HG03558 (cell line): ENCODE data around the gene FAM98B.
"Not testable (repeated sequence)": the region's sequence is repeated elsewhere in the genome, so short reads cannot be mapped to it uniquely, and the experiment has no call there.

Experiments used
- ATAC-seq: cut with Tn5 transposase; IDR thresholded peaks from one replicate; pipeline ENCODE4 v1.9.1; 2021; ENCODE audit warnings: moderate number of reproducible peaks; ENCODE audit not compliant: unreplicated experiment; ENCODE audit errors: extremely low read depth

The FAM98B gene

GRCh38 chr15:38453971-38454695 lies at the start of gene FAM98B:
Gene FAM98B, plus strand, starts transcription at chr15:38454127. Its CDS starts 35 bp downstream, at chr15:38454162.
- ATAC-seq, result peak; percentile 47

DNA sequence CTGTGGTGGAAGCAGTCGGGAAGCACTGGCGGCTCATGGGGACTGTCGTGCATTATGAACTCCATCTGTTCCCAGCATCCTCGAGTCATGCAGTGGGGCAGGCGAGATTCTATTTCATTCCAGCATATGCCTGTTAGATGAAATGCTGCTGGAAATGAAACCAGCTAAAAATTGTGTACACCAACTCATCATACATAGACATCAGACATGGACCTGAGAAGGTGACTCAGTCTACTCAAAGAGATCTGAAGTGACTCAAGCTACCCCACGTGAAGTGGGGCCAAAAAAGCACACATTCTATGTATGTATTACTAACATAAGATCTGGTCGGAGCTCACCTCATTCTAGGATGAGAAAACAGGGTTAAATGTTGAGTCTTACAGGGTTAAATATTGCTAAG lies 47.5 kb upstream of the FAM98B start:
- no peak for ATAC-seq

- ATAC-seq, result no peak
Observed at GRCh38 chr15:38408576-38408975, 45.4 kb upstream of the FAM98B start.

GRCh38 chr15:38411902-38412301 lies 42.0 kb upstream of the FAM98B start:
- ATAC-seq, result no peak

DNA sequence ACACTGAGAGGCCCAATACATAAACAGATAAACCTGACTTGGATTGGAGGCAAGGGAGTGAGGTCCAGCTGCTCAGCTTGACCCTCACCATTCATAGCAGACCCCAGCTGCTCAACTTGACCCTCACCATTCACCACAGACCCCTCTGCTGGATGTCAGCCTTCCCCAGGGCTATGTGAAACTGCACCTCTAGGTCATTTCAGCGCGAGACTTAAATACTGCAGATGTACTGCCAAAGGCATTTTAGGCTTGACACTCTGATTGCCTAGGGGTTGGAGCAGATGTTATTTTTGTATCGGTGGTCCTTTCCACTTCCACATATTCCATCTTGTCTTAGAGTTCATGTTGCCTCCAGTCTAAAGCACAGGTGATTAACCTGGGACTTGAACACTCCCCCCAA lies 41.5 kb upstream of the FAM98B start:
- ATAC-seq, result no peak

- no peak for ATAC-seq
Observed at GRCh38 chr15:38414357-38414756, 39.6 kb upstream of the FAM98B start.

- no peak for ATAC-seq
Observed at GRCh38 chr15:38421069-38421690, 32.7 kb upstream of the FAM98B start.

- peak; percentile 61 for ATAC-seq
Observed at GRCh38 chr15:38424101-38424552, 29.8 kb upstream of the FAM98B start.

- ATAC-seq, result no peak
Observed at GRCh38 chr15:38425269-38425668, 28.7 kb upstream of the FAM98B start.

DNA sequence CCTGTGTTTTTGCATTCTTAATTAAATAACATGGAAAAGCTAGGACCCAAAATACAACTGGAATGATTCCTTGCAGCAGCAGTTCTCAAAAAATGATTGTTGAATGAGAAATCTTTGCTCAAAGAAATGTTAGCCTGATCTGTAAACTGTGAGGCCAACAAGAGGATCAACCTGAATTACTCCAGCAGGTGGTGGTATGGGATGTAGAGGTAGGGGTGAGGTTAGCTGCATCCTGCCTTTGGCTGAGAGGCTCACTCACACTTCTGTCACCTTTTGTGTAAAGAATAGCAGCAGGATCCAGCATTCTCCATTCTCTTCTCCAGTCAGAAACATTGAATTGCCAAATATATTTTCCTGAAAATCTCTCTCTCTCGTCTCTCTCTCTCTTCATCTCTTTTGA lies 26.5 kb upstream of the FAM98B start:
- no peak for ATAC-seq

GRCh38 chr15:38430106-38430760 lies 23.7 kb upstream of the FAM98B start:
- ATAC-seq, result no peak

- no peak for ATAC-seq
Observed at GRCh38 chr15:38436993-38437392, 16.9 kb upstream of the FAM98B start.

GRCh38 chr15:38437603-38438002 lies 16.3 kb upstream of the FAM98B start:
- ATAC-seq, result not testable (repeated sequence)

GRCh38 chr15:38438031-38438986 lies 15.6 kb upstream of the FAM98B start:
- ATAC-seq, result no peak

DNA sequence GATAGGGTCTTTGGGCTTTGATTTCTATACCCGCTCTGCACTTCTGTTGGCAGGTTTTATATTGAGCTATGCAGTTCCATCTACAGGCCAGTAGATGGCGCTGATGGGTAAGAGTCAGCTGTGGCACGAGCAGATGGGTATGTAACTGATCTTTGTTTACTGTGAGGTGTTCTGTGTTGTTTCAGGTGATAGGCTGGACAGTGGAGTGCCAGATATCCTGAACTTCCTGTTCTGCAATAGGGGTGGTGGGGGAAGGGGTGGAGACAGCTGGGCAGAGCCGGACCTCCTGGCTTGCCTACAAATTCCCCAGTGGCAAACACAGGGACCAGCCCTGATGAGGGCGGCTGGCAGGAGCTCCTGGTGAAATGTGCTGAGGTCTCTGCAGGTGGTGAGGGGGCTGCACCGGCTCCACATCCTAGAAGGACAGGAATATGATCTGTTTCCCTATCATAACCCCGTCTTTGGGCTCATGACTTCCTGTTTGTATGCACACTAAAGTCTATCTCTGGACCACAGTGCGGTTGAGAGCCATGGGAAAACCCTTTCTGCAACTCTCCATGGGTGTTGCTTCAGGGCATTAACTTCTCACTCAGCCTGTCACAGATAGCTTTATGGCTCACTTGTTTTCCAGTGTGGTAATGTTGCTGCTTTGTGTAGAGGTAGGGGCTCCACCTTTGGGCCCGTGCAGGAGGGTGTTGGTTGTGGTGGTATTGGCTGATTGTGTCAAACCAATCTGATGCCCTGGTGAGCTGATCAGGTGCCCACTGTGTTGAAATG lies 13.4 kb upstream of the FAM98B start:
- ATAC-seq, result peak; percentile 56

- no peak for ATAC-seq
Observed at GRCh38 chr15:38441130-38441519, 12.8 kb upstream of the FAM98B start.

GRCh38 chr15:38454696-38455090 lies 766 bp downstream of the FAM98B start:
- no peak for ATAC-seq

DNA sequence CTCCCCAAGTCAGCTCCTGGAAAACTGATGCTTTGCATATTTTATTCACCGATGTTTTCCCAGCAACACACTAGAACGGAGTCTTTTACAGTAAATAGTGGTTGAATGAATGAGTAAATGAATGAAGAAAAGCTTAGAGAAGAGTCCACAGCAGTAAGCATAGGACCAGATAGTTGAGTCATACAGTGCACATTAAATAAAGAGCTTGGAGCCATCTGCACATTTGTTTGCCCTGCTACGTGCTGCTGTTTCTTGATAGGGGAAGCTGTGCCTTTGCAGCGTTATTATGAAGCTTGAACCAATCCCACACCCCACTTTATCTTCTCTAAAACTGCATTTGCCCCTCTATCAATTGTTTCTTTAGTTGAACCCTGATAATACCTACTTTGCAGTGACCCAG lies 1.2 kb downstream of the FAM98B start:
- ATAC-seq, result no peak

DNA sequence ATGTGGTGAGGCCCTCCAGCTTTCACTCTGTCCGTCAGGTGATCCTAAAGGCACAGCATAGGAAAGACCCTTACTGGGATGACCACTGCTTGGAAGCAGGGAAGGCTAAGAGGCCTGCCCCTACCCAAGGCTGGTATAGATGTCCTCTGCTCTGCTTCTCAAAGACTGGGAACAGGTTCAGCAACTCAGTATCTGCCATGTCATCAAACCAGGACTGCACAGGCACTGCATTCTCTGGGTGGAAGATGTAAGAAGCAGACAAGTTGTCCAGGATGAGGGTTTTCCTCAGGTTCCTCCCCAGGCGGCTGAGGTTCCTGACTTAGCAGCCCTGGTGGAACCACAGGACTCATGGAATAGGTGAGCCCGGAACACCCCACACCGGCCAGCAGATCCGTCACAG lies 4.7 kb downstream of the FAM98B start:
- ATAC-seq, result no peak

- no peak for ATAC-seq
Observed at GRCh38 chr15:38459480-38459879, 5.6 kb downstream of the FAM98B start.
